PC-3 (cell line): ENCODE data around the gene CCDC181. TPM values are rescaled to one million over a fixed set of nuclear protein-coding genes. Genes with fewer than 3 reads are reported as not detected.

Source experiments
- ATAC-seq: fragments of 200-7000 bp; cut with Tn5 transposase; 2 replicates; pipeline ENCODE4 v1.9.1; 2020; ENCODE audit warnings: mild to moderate bottlenecking, moderate library complexity
- BruUV-seq: library from RNA; stranded (reverse); fragments of 400-500 nt; replicated peaks from 2 replicates; lab custom pipeline; 2021; lab: Mats Ljungman, UMichigan
- CTCF ChIA-PET: fragments of 300-600 bp; sonication (Branson Sonifier 250); formaldehyde crosslinking; loops from one replicate; lab custom pipeline; 2022; ENCODE audit warnings: antibody characterized with exemption; lab: Charles Lee
- POLR2A ChIA-PET: fragments of 300-600 bp; sonication (Branson Sonifier 250); formaldehyde crosslinking; loops from one replicate; lab custom pipeline; 2022; ENCODE audit warnings: antibody characterized with exemption; ENCODE audit not compliant: unreplicated experiment; lab: Charles Lee
- DNase-seq: peaks from one replicate; pipeline ENCODE4 v3.0.0-alpha.2; 2015
- H2AFZ ChIP-seq: fragments of 300-600 bp; sonication (generic); 2 replicates; pipeline ENCODE4 v1.6.0; 2016; ENCODE audit warnings: antibody characterized with exemption, low read length
- H3F3A ChIP-seq: fragments of 300-600 bp; sonication (generic); one replicate; pipeline ENCODE4 v1.6.0; 2017; ENCODE audit warnings: antibody characterized with exemption, low read length, control low read depth, mild to moderate bottlenecking; ENCODE audit not compliant: unreplicated experiment
- H3K27ac ChIP-seq: fragments of 300-600 bp; sonication (generic); 2 replicates; pipeline ENCODE4 v1.5.1; 2016; ENCODE audit warnings: mild to moderate bottlenecking, low read length
- H3K27me3 ChIP-seq: fragments of 300-600 bp; sonication (generic); 2 replicates; pipeline ENCODE4 v1.6.1; 2016; ENCODE audit warnings: low read length, mixed read lengths
- H3K36me3 ChIP-seq: fragments of 300-600 bp; sonication (generic); 2 replicates; pipeline ENCODE4 v1.6.1; 2016; ENCODE audit warnings: low read depth, mixed run types, low read length, mixed read lengths
- H3K4me1 ChIP-seq: fragments of 300-600 bp; sonication (generic); 2 replicates; pipeline ENCODE4 v1.5.1; 2016; ENCODE audit warnings: low read length; ENCODE audit not compliant: insufficient read depth
- H3K4me2 ChIP-seq: fragments of 300-600 bp; sonication (generic); 2 replicates; pipeline ENCODE4 v1.6.0; 2016; ENCODE audit warnings: low read length
- H3K4me3 ChIP-seq: fragments of 300-600 bp; sonication (generic); 2 replicates; pipeline ENCODE4 v1.5.1; 2016; ENCODE audit warnings: mild to moderate bottlenecking, low read length, mixed read lengths
- H3K79me2 ChIP-seq: fragments of 300-600 bp; sonication (generic); 2 replicates; pipeline ENCODE4 v1.6.1; 2017; ENCODE audit warnings: low read length, mixed read lengths
- H3K9ac ChIP-seq: fragments of 300-600 bp; sonication (generic); 2 replicates; pipeline ENCODE4 v1.6.0; 2016; ENCODE audit warnings: mild to moderate bottlenecking, low read length
- H3K9me2 ChIP-seq: fragments of 300-600 bp; sonication (generic); replicated peaks from 2 replicates; pipeline ENCODE4 v1.6.1; 2016; ENCODE audit warnings: mixed run types, low read length, mixed read lengths
- H3K9me3 ChIP-seq: fragments of 300-600 bp; sonication (generic); 2 replicates; pipeline ENCODE4 v1.6.1; 2016; ENCODE audit warnings: low read length, mixed read lengths
- H4K20me1 ChIP-seq: fragments of 300-600 bp; sonication (generic); 2 replicates; pipeline ENCODE4 v1.6.1; 2016; ENCODE audit warnings: low read length, mixed read lengths
- EZH2 ChIP-seq: fragments of 300-600 bp; sonication (generic); IDR thresholded peaks from one replicate; pipeline ENCODE4 v1.6.1; 2017; ENCODE audit warnings: antibody characterized with exemption, mild to moderate bottlenecking, low read length; ENCODE audit not compliant: unreplicated experiment
- EZH2phosphoT487 ChIP-seq: fragments of 300-600 bp; sonication (generic); IDR thresholded peaks from 2 replicates; pipeline ENCODE4 v1.6.1; 2018; ENCODE audit warnings: mild to moderate bottlenecking, antibody characterized with exemption, low read length, borderline replicate concordance
- intact Hi-C: fragments of 100-400 bp; cut with micrococcal nuclease; formaldehyde crosslinking; loops from 2 replicates; pipeline ENCODE4 v1.9.0; 2023
- total RNA-seq: library from RNA; depleted of rRNA; stranded (reverse); fragments of >200 nt; gene quantifications from 2 replicates; pipeline ENCODE4 v1.2.3, GENCODE V29; 2014
- TF ChIP-seq, protein P1 (sequence below): fragments of 300-600 bp; sonication (generic); conservative IDR thresholded peaks from 2 replicates; pipeline ENCODE4 v1.5.1; 2017; ENCODE audit warnings: antibody characterized with exemption, low read depth, mild to moderate bottlenecking, low read length

Gene CCDC181
- total RNA-seq, 1 experiment from 2014 or later: 0.07 TPM

DNA sequence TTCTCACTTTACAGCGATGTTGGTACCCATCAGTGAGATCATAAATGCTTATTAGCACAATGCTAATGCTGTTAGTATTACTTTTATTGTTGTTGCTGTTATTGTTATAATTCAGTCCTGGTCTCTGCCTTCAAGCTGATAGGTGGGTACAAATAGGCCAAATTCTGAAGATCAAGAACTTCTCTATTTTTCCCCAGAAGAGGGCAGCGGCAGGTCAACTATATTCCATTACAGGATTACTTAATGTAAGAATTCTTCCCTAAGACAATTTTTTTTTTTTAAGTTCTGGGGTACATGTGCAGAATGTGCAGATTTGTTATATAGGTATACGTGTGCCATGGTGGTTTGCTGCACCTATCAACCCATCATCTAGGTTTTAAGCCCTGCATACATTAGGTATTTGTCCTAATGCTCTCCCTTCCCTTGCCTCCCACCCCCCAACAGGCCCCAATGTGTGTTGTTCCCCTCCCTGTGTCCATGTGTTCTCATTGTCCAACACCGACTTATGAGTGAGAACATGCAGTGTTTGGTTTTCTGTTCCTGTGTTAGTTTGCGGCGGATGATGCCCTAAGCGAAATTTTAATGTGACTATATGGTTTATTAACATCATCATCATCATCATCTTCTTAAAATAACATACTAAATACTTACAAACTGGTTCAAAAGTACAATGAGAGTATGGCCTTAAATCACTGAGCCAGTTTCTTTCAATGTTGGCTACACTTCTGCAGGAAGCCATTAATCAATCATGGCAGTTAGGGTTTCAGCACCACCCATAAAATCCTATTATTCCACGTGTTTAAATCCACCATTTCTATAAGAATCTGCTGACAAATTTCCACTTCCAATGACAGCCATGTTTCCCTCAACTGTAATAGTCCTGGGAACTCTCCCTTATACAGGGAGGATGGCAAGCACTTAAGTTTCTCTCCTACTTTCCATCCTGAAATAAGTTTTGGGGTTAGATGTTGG, 39.3 kb upstream of the CCDC181 start:
- no peak for TF ChIP-seq EZH2phosphoT487
- TF ChIP-seq, protein P1, sequence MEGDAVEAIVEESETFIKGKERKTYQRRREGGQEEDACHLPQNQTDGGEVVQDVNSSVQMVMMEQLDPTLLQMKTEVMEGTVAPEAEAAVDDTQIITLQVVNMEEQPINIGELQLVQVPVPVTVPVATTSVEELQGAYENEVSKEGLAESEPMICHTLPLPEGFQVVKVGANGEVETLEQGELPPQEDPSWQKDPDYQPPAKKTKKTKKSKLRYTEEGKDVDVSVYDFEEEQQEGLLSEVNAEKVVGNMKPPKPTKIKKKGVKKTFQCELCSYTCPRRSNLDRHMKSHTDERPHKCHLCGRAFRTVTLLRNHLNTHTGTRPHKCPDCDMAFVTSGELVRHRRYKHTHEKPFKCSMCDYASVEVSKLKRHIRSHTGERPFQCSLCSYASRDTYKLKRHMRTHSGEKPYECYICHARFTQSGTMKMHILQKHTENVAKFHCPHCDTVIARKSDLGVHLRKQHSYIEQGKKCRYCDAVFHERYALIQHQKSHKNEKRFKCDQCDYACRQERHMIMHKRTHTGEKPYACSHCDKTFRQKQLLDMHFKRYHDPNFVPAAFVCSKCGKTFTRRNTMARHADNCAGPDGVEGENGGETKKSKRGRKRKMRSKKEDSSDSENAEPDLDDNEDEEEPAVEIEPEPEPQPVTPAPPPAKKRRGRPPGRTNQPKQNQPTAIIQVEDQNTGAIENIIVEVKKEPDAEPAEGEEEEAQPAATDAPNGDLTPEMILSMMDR: peak; percentile 70
- POLR2A ChIA-PET: interaction anchor here (0.7 kb wide), 1 partner anchor 45 kb away, joined by 5 read pairs; no protein-coding TSS in a partner anchor

DNA sequence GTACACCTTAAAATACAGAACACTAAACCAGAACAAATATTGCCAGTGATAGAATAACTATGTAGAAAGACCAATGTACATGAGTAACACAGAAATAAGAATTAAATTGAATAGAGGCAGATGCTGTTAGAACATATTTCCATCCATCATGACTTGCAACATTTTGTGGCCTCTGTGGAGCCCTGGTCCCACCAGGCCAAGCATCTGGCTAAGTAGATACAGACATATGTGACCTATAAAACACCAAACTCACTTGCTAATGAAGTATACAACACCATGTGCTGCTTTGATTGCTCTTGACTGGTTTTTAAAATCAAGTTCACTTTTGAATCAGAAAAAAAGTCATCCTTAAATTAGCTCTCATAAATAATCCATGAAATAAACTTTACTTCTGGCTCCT, 38.0 kb upstream of the CCDC181 start:
- POLR2A ChIA-PET: no interaction called here
- intact Hi-C loops: no loop called here

More for the DNA sequence above, 39.3 kb upstream of the CCDC181 start:
- Histone ChIP-seq H3K9ac (no peak overlapping the region), H3K4me2 (no peak overlapping the region), H3K4me3 (no peak overlapping the region), H3F3A (no peaks in the 10 kb centered on the region), H3K36me3 (no peaks in the 10 kb centered on the region; the same call in 1 of the 2 replicates), H3K79me2 (no peaks in the 10 kb centered on the region), H2AFZ (no peak overlapping the region), H4K20me1 (no peaks in the 10 kb centered on the region), H3K9me2 (no peaks in the 10 kb centered on the region), H3K27me3 (no peaks in the 10 kb centered on the region), H3K9me3 (no peaks in the 10 kb centered on the region), H3K4me1 (peaks cover 16% of the 10 kb centered on the region), H3K27ac (no peak overlapping the region)
- ATAC-seq: peak; percentile 36; the same call in 1 of the 2 replicates
- peak; percentile 75 for DNase-seq
- intact Hi-C loops: loop anchor here (1.0 kb wide), 2 partner anchors 80 to 243 kb away; no protein-coding TSS in a partner anchor
- no TSS peak for BruUV-seq
- CTCF ChIA-PET: interaction anchor here (1.5 kb wide), 1 partner anchor 80 kb away, joined by 9 read pairs; no protein-coding TSS in a partner anchor

More for the DNA sequence above, 38.0 kb upstream of the CCDC181 start:
- no TSS peak for BruUV-seq
- H4K20me1 ChIP-seq: no peaks in the 10 kb centered on the region
- ATAC-seq (no peak), DNase-seq (no peak)
- no peak overlapping the region for H3K9ac ChIP-seq
- no peak overlapping the region for H2AFZ ChIP-seq
- peaks cover 16% of the 10 kb centered on the region for H3K4me1 ChIP-seq
- no peaks in the 10 kb centered on the region for H3K9me2 ChIP-seq
- TF ChIP-seq EZH2phosphoT487 (no peak), EZH2 (no peak)
- TF ChIP-seq, protein P1: no peak
- H3K4me3 ChIP-seq: no peak overlapping the region
- no peaks in the 10 kb centered on the region for H3K79me2 ChIP-seq
- no peaks in the 10 kb centered on the region for H3K27me3 ChIP-seq
- CTCF ChIA-PET: interaction anchor here (0.7 to 1.5 kb wide), 2 partner anchors 64 to 81 kb away, joined by 4 to 9 read pairs; no protein-coding TSS in a partner anchor
- H3F3A ChIP-seq: no peaks in the 10 kb centered on the region
- no peaks in the 10 kb centered on the region; the same call in 1 of the 2 replicates for H3K36me3 ChIP-seq
- no peak overlapping the region for H3K4me2 ChIP-seq
- H3K27ac ChIP-seq: no peak overlapping the region
- no peaks in the 10 kb centered on the region for H3K9me3 ChIP-seq
